Upper lobe of left lung (tissue), 4 donors: Measurements from ENCODE around the gene RHAG.

Experiments used
- EP300 ChIP-seq, 4 donors: sonication (generic); formaldehyde crosslinking; IDR thresholded peaks; one replicate each; pipeline ENCODE4 v1.5.1; 2017; ENCODE audit warnings: antibody characterized with exemption in 4 of 4, control low read depth in 2 of 4
- POLR2A ChIP-seq, 4 donors: fragments of 450-650 bp; IDR thresholded peaks; one replicate each; pipeline ENCODE4 v1.5.1; 2016 to 2017; ENCODE audit warnings: antibody characterized with exemption in 4 of 4, mild to moderate bottlenecking in 2 of 4
- POLR2AphosphoS5 ChIP-seq, 2 donors: sonication (generic); formaldehyde crosslinking; IDR thresholded peaks; one replicate each; pipeline ENCODE4 v1.5.1; 2017; ENCODE audit warnings: antibody characterized with exemption in 2 of 2
- TF ChIP-seq, protein P1 (sequence below), 6 experiments: fragments of 450-650 bp in 4 of 6; fragments of 200-600 bp in 2 of 6; sonication (generic) in 2 of 6; IDR thresholded peaks; one replicate each; pipeline ENCODE4 v1.5.1; 2016 to 2019; ENCODE audit warnings: antibody characterized with exemption in 6 of 6

DNA sequence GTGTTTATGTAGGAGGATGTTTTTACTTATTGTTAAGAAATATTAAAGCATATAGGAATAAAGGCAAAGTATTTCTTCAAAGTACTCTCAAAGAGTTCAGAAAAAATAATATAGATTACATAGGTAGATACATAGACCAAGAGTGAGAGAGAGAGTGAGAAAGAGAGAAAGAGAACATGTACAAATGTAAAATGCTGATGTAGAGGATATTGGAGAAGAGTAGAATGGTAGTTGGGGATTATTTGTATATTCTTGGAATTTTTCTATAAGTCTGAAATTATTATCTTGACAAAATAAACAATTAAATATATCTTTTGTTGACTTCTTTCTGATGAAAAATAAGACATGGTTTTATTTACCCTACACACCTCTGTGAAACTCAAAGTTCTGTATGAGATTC, 57.0 kb downstream of the RHAG start:
- TF ChIP-seq POLR2A (IDR thresholded peaks at IDR 0.05): no peak
- TF ChIP-seq, protein P1, sequence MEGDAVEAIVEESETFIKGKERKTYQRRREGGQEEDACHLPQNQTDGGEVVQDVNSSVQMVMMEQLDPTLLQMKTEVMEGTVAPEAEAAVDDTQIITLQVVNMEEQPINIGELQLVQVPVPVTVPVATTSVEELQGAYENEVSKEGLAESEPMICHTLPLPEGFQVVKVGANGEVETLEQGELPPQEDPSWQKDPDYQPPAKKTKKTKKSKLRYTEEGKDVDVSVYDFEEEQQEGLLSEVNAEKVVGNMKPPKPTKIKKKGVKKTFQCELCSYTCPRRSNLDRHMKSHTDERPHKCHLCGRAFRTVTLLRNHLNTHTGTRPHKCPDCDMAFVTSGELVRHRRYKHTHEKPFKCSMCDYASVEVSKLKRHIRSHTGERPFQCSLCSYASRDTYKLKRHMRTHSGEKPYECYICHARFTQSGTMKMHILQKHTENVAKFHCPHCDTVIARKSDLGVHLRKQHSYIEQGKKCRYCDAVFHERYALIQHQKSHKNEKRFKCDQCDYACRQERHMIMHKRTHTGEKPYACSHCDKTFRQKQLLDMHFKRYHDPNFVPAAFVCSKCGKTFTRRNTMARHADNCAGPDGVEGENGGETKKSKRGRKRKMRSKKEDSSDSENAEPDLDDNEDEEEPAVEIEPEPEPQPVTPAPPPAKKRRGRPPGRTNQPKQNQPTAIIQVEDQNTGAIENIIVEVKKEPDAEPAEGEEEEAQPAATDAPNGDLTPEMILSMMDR (IDR thresholded peaks at IDR 0.05): no peak
- TF ChIP-seq EP300 (IDR thresholded peaks at IDR 0.05): no peak
- no peak for TF ChIP-seq POLR2AphosphoS5 (IDR thresholded peaks at IDR 0.05)
